Panc1 (cell line): ENCODE measurements around the gene NEURL2. TPM values are rescaled to one million over a fixed set of nuclear protein-coding genes. Genes with fewer than 3 reads are reported as not detected.

Source experiments
- ATAC-seq: fragments of 200-7000 bp; cut with Tn5 transposase; 2 replicates; pipeline ENCODE4 v1.9.1; 2020; ENCODE audit warnings: mild to moderate bottlenecking, moderate library complexity
- BruUV-seq: library from RNA; stranded (reverse); fragments of 400-500 nt; replicated peaks from 2 replicates; lab custom pipeline; 2021; lab: Mats Ljungman, UMichigan
- CTCF ChIA-PET: fragments of 300-600 bp; sonication (Branson Sonifier 250); formaldehyde crosslinking; loops from one replicate; lab custom pipeline; 2022; ENCODE audit warnings: antibody characterized with exemption; lab: Charles Lee
- POLR2A ChIA-PET: fragments of 300-600 bp; sonication (Branson Sonifier 250); formaldehyde crosslinking; loops from one replicate; lab custom pipeline; 2022; ENCODE audit warnings: antibody characterized with exemption; lab: Charles Lee
- DNase-seq: peaks from one replicate; pipeline ENCODE4 v3.0.0-alpha.2; 2010; ENCODE audit warnings: low read depth, low spot score
- H3K27ac ChIP-seq: 2 replicates; pipeline ENCODE4 v1.5.1; 2011; ENCODE audit warnings: mild to moderate bottlenecking, low read length, inconsistent platforms
- H3K27me3 ChIP-seq: fragments of 200-500 bp; sonication (Bioruptor generic); 2 replicates; pipeline ENCODE4 v1.6.0; 2014; ENCODE audit warnings: low read length, inconsistent platforms; ENCODE audit not compliant: control insufficient read depth, insufficient read depth
- H3K36me3 ChIP-seq: fragments of 200-500 bp; sonication (Bioruptor generic); 2 replicates; pipeline ENCODE4 v1.5.1; 2014; ENCODE audit warnings: inconsistent platforms, mild to moderate bottlenecking, low read length, moderate library complexity; ENCODE audit not compliant: control insufficient read depth, insufficient read depth
- H3K4me1 ChIP-seq: 2 replicates; pipeline ENCODE4 v1.5.1; 2011; ENCODE audit warnings: inconsistent platforms, mild to moderate bottlenecking, low read length, moderate library complexity; ENCODE audit not compliant: control insufficient read depth, insufficient read depth
- H3K4me3 ChIP-seq, 2 experiments: 2 replicates each; pipeline ENCODE4 v1.5.1; 2011 to 2012; ENCODE audit warnings: low read depth in 2 of 2, low read length in 2 of 2, mild to moderate bottlenecking in 2 of 2, inconsistent platforms in 1 of 2, moderate library complexity in 1 of 2
- H3K9me3 ChIP-seq: fragments of 200-500 bp; sonication (Bioruptor generic); 2 replicates; pipeline ENCODE4 v1.5.1; 2014; ENCODE audit warnings: low read depth, mild to moderate bottlenecking, inconsistent platforms, low read length, moderate library complexity; ENCODE audit not compliant: control insufficient read depth, insufficient read depth
- POLR2AphosphoS5 ChIP-seq: IDR thresholded peaks from 2 replicates; pipeline ENCODE4 v1.6.1; 2012; ENCODE audit warnings: mild to moderate bottlenecking, low read depth, low read length, moderate library complexity
- SIN3A ChIP-seq: IDR thresholded peaks from 2 replicates; pipeline ENCODE4 v1.6.1; 2012; ENCODE audit warnings: low read depth, mild to moderate bottlenecking, low read length, moderate library complexity, borderline replicate concordance; ENCODE audit not compliant: insufficient read depth
- TCF7L2 ChIP-seq: IDR thresholded peaks from 2 replicates; pipeline ENCODE4 v1.6.1; 2011; ENCODE audit warnings: mild to moderate bottlenecking, low read depth, low read length, inconsistent platforms
- in situ Hi-C: cut with HindIII; loops from 2 replicates; pipeline ENCODE4 v1.10.0; 2016; ENCODE audit warnings: low sequenced_read_pairs, low pct_unique_long_range_greater_than_20kb
- intact Hi-C: fragments of 100-400 bp; cut with micrococcal nuclease; formaldehyde crosslinking; loops from one replicate; pipeline ENCODE4 v1.10.0; 2022; ENCODE audit not compliant: unreplicated experiment
- total RNA-seq: library from RNA; stranded (reverse); gene quantifications from one replicate; pipeline ENCODE4 v1.2.1, GENCODE V29; 2021; ENCODE audit not compliant: unreplicated experiment
- TF ChIP-seq, protein P1 (sequence below), 2 experiments: IDR thresholded peaks; 2 replicates each; pipeline ENCODE4 v1.6.1; 2011 to 2012; ENCODE audit warnings: low read depth in 2 of 2, control low read depth in 1 of 2, low read length in 1 of 2, mild to moderate bottlenecking in 1 of 2, moderate library complexity in 1 of 2; ENCODE audit not compliant: insufficient read depth in 1 of 2
- TF ChIP-seq, protein P2 (sequence below): fragments of 450-650 bp; IDR thresholded peaks from 2 replicates; pipeline ENCODE4 v1.5.1; 2017; ENCODE audit warnings: mild to moderate bottlenecking

Gene NEURL2
- total RNA-seq, 1 experiment from 2014 or later, result 3.0 TPM

DNA sequence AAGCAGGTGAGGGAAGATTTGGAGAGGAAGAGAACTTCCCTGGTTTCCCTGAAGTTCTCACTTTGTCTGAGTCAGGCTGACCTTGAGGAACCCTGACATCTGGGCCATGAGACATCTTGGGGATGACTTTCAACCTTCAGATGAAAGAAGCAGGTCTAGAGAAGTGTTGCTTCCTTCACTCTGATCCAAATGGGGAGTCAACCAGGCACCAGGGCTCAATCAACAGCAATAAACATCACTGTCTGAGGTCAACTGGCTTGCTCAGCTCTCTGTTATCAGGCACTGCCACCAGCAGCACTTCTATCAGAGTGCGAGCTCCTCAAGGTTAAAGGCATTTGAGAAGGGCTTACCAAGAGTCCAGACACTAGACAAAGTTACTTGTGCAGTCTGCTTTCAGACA, 40.1 kb downstream of the NEURL2 start:
- DNase-seq (no peak), ATAC-seq (no peak)
- ChIA-PET POLR2A (no interaction called here), CTCF (interaction anchor here (1.2 kb wide), 1 partner anchor 39 kb away, joined by 3 read pairs; no protein-coding TSS in a partner anchor)
- Histone ChIP-seq H3K4me1 (peaks cover under 1% of the 10 kb centered on the region), H3K4me3 (no peak overlapping the region), H3K36me3 (no peaks in the 10 kb centered on the region; the same call in 1 of the 2 replicates), H3K27ac (no peak overlapping the region), H3K27me3 (no peaks in the 10 kb centered on the region), H3K9me3 (no peaks in the 10 kb centered on the region)
- intact Hi-C loops, result no loop called here
- no TSS peak for BruUV-seq
- in situ Hi-C loops, result no loop called here
- TF ChIP-seq, protein P1, sequence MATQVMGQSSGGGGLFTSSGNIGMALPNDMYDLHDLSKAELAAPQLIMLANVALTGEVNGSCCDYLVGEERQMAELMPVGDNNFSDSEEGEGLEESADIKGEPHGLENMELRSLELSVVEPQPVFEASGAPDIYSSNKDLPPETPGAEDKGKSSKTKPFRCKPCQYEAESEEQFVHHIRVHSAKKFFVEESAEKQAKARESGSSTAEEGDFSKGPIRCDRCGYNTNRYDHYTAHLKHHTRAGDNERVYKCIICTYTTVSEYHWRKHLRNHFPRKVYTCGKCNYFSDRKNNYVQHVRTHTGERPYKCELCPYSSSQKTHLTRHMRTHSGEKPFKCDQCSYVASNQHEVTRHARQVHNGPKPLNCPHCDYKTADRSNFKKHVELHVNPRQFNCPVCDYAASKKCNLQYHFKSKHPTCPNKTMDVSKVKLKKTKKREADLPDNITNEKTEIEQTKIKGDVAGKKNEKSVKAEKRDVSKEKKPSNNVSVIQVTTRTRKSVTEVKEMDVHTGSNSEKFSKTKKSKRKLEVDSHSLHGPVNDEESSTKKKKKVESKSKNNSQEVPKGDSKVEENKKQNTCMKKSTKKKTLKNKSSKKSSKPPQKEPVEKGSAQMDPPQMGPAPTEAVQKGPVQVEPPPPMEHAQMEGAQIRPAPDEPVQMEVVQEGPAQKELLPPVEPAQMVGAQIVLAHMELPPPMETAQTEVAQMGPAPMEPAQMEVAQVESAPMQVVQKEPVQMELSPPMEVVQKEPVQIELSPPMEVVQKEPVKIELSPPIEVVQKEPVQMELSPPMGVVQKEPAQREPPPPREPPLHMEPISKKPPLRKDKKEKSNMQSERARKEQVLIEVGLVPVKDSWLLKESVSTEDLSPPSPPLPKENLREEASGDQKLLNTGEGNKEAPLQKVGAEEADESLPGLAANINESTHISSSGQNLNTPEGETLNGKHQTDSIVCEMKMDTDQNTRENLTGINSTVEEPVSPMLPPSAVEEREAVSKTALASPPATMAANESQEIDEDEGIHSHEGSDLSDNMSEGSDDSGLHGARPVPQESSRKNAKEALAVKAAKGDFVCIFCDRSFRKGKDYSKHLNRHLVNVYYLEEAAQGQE (IDR thresholded peaks at IDR 0.05; ENCODE audit: insufficient read depth in 1 of 2, low read depth in 2 of 2, low read length in 1 of 2), result no peak
- no peak for TF ChIP-seq SIN3A

DNA sequence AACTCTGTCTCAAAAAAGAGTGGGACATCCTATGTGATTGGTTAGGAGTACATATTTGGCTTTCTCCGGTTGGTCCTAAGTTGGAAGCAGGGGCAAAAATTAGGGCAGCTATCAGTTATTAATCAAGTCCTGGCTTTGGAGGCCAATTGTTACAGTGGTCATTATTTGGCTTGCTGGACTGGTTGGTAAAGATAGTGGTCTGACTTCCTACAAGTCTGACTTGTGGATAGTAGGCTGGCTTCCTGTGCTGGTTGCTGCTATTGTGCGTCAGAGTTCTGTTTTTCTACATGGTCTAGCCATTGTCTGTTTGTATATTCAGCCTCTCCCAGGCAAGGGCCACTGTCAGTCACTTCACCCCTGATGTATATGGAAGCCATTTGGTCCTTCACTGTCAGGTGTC, 40.8 kb downstream of the NEURL2 start:
- TF ChIP-seq, protein P2, sequence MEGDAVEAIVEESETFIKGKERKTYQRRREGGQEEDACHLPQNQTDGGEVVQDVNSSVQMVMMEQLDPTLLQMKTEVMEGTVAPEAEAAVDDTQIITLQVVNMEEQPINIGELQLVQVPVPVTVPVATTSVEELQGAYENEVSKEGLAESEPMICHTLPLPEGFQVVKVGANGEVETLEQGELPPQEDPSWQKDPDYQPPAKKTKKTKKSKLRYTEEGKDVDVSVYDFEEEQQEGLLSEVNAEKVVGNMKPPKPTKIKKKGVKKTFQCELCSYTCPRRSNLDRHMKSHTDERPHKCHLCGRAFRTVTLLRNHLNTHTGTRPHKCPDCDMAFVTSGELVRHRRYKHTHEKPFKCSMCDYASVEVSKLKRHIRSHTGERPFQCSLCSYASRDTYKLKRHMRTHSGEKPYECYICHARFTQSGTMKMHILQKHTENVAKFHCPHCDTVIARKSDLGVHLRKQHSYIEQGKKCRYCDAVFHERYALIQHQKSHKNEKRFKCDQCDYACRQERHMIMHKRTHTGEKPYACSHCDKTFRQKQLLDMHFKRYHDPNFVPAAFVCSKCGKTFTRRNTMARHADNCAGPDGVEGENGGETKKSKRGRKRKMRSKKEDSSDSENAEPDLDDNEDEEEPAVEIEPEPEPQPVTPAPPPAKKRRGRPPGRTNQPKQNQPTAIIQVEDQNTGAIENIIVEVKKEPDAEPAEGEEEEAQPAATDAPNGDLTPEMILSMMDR, result no peak
- TF ChIP-seq, protein P1 (IDR thresholded peaks at IDR 0.05; ENCODE audit: insufficient read depth in 1 of 2, low read depth in 2 of 2, low read length in 1 of 2), result no peak
- TF ChIP-seq TCF7L2 (no peak), SIN3A (no peak), POLR2AphosphoS5 (no peak)
- no peak overlapping the region for H3K27ac ChIP-seq
- BruUV-seq, result no TSS peak
- no peaks in the 10 kb centered on the region; the same call in 1 of the 2 replicates for H3K36me3 ChIP-seq
- ChIA-PET POLR2A (no interaction called here), CTCF (no interaction called here)
- H3K4me3 ChIP-seq, result no peak overlapping the region
- in situ Hi-C loops, result no loop called here
- no peaks in the 10 kb centered on the region; the same call in 1 of the 2 replicates for H3K4me1 ChIP-seq
- DNase-seq (no peak), ATAC-seq (no peak)
- H3K27me3 ChIP-seq, result no peaks in the 10 kb centered on the region
- H3K9me3 ChIP-seq, result no peaks in the 10 kb centered on the region
- intact Hi-C loops, result no loop called here
